ENCODE results near the gene CSMD2.
A peak's percentile ranks its signal among the peaks of the same experiment; 100 is the strongest.

CSMD2 gene

DNA sequence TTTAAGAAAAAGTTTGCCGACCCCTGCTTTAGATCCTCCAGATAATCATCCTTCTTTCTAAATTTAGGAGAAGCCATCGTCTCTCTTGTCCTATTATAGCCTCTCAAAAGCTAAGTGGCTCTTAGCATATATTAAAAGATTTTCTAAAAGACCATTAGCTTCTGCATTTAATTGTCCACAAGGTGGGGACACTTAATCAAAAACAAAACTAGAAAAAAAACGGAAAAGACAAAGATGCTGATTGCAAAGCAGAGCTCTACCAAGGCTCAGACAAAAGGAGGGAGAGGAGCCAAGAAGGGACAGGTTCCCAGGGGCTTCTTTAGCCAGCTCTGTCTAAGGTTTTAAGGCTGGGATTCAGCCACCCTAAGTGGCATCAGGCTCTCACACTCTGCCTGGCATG lies 429.4 kb downstream of the CSMD2 start:
- peak; percentile 7 for DNase-seq

DNA sequence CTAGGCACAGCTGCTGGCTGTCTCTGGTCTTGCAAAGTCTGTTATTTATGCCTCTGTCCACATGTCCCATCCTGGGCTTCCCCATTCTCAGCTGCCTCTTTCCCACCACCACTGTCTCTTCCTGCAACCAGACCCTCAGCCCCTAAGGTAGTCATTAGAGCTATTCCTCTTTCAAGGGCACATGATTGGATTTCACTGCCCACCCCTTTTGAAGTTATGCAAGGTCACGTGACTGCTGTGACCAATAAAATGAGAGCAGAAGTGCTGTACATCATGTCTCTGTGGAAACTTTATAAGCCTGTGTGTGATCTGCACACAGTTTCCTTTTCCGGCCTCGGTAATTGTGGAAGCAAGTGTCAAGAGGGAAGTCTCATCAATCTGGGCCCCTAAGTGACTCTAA lies 437.7 kb downstream of the CSMD2 start:
- DNase-seq = no peak

DNA sequence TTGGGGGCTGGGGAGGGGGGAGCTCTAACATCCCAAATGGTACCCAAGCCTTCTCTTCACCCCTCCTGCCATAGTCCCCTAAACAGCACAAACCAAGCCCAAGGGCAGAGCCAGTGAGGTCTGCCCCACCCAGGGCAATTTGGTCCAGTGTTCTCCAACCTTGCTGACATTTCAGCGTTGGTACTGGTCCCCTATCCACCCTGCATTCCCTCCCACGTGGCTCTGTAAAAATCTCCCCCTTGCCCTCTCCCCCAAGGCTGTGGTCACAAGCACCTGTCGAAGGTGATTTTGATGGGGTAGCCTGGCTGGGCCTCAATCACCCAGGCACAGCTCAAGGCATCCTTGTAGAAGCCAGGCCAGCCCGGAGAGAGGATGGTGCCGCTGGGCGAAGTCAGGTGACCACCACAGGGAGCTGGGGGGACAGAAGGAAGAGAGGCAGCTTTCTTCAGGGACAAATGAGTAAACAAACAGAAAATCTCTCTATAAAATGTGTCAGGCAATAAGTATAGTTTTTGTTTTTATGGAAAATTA lies 438.7 kb downstream of the CSMD2 start:
- DNase-seq = no peak

DNA sequence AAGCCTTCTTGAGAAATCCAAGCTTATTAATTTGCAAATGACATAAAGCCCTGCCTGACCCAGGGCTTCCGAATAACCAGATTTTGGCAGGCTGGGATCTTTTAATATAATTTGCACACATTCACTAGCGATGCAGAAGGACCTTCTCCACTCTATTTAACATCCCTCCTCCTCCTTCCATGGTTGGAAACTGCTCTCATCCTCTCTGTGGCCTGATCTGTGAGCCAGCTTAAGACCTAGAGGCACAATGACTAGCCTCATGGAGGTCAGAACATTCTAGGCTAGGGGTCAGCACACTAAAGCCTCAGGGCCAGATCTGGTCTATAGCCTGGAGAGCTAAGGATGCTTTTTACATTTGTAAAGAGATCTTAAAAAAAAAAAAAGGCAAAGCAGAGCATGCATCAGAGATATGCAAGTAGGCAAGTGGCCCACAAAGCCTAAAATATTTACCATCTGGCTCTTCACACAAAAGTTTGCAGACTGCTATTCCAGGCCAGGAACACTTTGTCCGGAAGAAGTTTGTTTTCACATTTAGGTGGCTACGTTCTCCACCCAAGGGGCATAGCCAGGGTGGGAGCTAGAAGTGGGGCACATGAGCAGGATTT lies 439.4 kb downstream of the CSMD2 start:
- DNase-seq = no peak

DNA sequence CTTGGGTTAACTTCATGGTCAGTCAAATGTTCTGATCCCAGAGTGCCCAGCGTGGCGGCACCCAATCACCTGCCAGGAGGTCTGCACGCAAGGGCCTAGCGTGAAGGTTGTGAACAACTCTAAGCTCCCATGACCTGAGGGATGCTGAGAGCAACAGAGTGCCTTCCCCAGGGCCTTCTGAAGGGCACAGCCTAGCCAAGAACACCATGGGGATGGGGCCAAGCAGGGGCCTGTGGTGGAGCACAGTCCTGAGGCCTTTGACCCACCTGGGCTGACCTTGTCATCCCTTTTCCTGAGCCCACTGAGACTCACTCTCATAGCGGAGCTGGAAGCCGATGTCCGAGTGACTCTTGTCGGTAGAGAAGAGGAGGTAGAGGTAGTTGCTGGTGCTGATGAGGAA lies 440.0 kb downstream of the CSMD2 start:
- no peak for DNase-seq

GRCh38 chr1:33724348-33724747 lies 440.7 kb downstream of the CSMD2 start:
- no peak for DNase-seq

GRCh38 chr1:33723251-33723650 lies 441.8 kb downstream of the CSMD2 start:
- no peak for DNase-seq

DNA sequence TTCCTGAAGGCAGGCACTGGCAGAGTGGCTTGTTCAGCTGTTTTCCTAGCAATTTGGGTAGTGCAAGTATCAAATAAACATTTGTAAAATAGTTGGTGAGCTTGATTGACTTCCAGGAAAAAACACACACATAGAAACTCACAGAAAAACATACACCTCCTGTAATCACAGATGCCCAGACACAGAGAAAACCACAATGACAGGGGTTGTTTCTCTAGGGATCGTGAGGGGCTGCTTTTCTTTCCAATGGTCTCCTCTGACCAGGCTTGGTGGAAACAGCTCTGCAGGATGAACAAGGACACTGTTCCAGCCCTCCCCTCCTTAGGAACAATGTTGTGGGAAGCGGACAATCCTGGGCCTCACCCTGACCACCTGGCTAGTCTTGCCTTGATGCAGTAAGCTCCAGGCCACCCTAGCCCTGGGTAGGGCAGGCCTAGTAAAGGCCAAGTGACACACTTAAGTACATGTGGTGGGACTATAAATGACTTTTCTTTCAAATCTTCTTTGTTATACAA lies 443.7 kb downstream of the CSMD2 start:
- DNase-seq = peak; percentile 22

- DNase-seq = peak; percentile 27
Observed at GRCh38 chr1:33719771-33720670, 445.0 kb downstream of the CSMD2 start.

GRCh38 chr1:33719326-33719725 lies 445.7 kb downstream of the CSMD2 start:
- no peak for DNase-seq

DNA sequence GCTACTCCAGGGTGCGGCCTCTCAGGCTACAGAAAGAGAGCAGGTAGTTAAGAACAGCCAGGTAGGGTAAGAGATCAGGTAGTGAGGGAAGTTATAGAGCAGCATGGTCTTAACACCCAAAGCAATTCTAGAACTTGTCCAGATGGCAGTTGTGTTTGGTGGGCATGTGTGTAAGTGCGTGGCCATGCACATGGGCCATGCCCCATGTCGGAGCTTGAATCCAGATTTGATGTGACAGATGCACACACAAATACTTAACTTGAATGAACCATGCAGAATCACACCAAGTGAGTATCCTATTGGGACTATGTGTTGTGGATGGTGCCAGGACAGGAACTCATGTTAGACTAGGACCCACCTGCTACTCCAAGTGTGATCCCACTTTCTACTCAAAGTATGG lies 446.8 kb downstream of the CSMD2 start:
- no peak for DNase-seq

DNA sequence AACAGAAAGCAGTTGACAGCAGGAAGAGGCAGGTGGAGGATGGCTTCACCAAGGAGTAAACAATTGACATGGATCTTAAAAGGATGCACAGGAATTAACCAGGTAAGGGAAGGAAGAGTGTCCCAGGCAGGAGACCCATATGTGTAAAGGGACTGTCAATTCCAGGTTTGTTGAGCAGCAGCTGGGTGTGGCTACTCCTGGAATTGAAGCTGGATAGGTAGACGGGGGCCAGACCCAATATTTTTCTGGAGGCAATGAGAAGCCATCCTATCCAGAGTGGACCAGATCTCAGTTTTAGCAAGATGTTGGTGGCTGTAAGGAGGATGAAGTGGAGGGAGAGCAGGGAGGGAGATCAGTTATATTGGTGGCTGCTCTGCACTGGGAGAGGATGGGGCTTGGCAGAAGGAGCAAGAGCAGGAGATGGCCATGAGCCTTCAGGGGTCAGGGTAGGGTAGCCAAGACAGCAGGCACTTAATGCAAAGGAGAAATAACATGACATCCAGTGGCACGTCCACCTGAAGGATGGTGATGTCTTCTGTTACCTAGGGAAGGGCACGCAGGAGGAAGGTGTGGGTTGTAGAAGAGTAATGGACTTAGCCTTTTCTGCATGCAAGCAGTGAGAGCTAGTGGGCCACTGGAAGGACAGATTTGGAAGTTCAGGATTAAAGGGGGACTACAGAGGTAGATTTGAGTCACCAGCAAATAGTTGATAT lies 447.9 kb downstream of the CSMD2 start:
- DNase-seq = no peak

DNA sequence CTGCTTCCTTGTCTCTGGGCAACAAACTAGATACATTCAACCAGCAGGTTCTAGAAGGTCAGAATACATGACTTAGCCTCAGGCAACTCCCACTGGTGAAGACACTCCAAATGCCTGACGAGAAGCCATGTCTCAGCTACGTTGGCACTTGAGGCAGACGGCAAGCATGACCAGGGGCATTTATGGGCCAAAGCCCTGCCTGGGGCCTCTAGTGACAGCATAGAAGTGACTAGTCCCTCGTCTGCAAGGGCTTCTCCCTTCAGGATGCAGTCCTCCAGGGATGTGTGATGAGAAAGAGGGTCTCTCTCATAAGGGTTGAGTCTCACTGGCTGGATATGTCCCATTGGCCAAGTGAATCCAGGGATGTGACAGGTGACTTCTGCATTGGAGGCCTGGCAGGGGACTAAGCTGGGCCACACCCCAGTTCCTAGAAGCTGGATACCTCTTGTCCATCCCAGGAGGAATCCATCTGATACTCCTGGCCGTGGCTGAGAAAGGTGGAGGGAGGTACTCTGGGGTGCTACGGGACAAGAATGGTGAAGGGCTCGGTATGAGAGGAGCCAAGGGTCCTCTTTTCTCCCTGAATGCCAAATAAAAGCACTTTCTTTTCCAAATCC lies 449.7 kb downstream of the CSMD2 start:
- DNase-seq = no peak

- DNase-seq = no peak
Observed at GRCh38 chr1:33714421-33714820, 450.6 kb downstream of the CSMD2 start.

DNA sequence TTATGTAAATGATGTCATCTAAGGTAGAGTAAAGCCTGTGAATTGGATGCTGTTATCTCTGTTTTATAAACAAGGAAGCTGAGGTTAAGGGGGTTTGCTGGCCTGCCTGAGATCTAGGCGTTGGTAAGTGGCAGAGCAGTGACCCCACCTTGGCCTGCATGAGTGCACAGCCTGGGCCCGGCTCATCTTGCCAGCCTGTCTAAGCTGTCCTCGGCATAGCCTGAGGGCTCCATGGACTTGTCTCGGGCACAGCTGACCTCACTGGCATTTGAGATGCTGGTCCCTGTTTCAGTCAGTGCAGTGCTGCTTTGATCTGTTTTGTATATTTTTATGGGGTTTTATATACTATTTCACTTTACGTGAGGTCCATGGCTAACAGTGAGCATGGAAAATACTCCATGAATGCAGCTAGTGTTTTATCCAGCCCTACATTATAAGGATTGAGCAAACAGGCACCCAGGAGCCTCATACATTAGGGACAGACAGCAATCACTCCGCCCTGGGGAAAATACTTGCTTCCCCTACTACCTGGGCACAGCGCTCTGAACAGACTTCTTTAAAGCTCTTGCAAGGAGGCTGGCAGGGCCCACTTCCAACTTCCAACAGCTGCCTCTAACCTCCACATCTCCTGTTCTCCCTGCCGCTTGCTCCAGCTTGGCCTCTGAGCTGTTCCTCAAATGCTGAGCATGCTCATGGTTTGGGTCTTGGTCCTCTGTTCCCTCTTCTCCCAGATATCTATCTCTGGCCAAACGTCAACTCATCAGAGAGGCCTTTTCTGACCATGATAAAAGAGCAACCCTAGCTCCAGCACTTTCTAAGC lies 451.8 kb downstream of the CSMD2 start:
- DNase-seq = no peak

GRCh38 chr1:33712186-33712585 lies 452.8 kb downstream of the CSMD2 start:
- no peak for DNase-seq

GRCh38 chr1:33711511-33711910 lies 453.5 kb downstream of the CSMD2 start:
- DNase-seq = no peak

GRCh38 chr1:33710967-33711366 lies 454.1 kb downstream of the CSMD2 start:
- no peak for DNase-seq

DNA sequence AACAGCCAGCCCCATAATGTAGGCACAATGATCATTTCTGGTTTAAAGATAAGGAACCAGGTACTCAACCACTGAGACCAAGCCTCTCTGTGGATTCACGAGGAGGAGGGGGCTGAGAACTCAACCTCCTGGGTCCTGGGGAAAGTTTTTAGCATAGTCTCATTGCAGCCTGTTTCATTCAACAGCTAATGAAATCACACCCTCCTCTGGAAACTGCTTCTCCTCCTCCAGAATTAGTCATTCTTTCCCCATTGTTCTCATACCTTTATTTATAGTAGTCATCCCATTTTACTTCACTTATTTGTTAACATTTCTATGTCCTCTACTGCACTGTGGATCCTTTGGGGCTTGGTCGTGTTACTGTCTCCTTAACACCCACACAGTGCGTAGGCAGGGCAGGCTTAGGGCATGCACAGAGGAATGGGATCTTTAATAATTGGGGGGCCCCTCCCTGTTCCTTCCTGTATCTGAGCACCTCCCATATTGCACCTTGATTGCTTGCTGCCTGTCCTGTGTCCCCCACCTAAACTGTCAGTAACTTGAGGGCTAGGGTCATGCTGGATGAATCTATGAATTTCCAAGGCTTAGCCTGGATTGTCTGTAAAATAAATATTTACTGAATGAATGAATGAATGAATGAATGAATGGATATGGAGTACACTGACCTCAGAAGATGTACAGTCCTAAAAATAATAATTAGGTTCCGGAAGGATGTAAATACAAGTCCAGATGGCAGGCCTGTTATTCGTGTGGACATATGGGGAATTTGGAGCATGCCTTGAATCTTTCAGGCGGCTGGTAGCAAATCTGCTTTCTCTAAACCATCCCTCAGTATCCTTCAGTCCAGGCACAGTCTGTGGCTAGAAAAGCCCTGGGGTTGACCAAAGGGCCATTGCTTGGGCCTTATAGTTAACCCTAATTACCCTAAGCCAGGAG lies 455.0 kb downstream of the CSMD2 start:
- no peak for DNase-seq

DNA sequence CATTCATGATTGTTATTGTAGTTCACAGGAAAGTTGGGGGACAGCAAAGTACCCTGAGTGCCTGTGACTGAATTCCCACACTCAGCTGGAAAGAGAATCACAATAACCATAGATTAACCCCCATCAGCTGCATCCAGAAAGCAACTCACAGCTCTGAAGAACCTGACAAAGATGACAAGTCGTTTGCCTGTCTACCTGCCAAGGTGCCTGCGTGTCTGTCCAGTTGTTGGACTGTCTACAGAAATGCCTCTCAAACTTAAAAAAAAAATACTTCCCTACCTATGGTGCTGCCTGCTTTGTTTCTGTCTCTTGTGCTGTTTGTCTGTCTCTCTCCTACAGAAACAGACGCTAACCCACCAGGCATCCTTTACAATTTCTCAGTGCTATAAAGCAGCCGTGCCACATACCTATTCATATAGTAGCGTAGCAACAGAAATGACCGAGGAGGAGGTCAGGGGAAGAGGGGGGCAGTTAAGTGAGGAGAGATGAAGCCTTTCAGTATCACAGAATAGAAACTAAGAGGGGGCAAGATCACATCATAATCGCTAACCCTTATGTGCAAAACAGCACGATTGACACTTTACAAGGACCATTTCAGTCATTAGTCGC lies 455.8 kb downstream of the CSMD2 start:
- DNase-seq = no peak

Measured in OCI-M1 (cell line).